SK-N-SH (cell line): ENCODE measurements around the gene FRMD6.

Source experiments
- CHD2 ChIP-seq: fragments of 150-350 bp; IDR thresholded peaks from 2 replicates; pipeline ENCODE4 v1.6.1; 2018; ENCODE audit warnings: low read length; ENCODE audit not compliant: partially characterized antibody
- EP300 ChIP-seq, 2 experiments: IDR thresholded peaks; 2 replicates each; pipeline versions ENCODE4 v1.4.0 to v1.6.1; 2012; ENCODE audit warnings: borderline replicate concordance in 1 of 2, low read depth in 1 of 2, low read length in 1 of 2
- EZH2phosphoT487 ChIP-seq: fragments of 200-600 bp; sonication (generic); IDR thresholded peaks from 2 replicates; pipeline ENCODE4 v1.6.1; 2017; ENCODE audit warnings: low read depth, mixed run types, mild to moderate bottlenecking, antibody characterized with exemption, moderate library complexity, borderline replicate concordance
- FOXJ3 ChIP-seq: sonication (generic); formaldehyde crosslinking; IDR thresholded peaks from 2 replicates; pipeline ENCODE4 v1.5.1; 2020; ENCODE audit warnings: mild to moderate bottlenecking, missing genetic modification reagents
- GABPA ChIP-seq: IDR thresholded peaks from 2 replicates; pipeline ENCODE4 v1.4.0; 2012; ENCODE audit warnings: low read depth, mild to moderate bottlenecking
- POLR2AphosphoS5 ChIP-seq: IDR thresholded peaks from 2 replicates; pipeline ENCODE4 v1.6.1; 2012; ENCODE audit warnings: low read depth, low read length
- RCOR1 ChIP-seq: fragments of 150-350 bp; IDR thresholded peaks from 2 replicates; pipeline ENCODE4 v1.6.1; 2017; ENCODE audit warnings: antibody characterized with exemption, low read length
- RFX5 ChIP-seq: IDR thresholded peaks from 2 replicates; pipeline ENCODE4 v1.6.1; 2012; ENCODE audit warnings: mild to moderate bottlenecking, improper control_type of control experiment, low read length
- SIN3A ChIP-seq: IDR thresholded peaks from 2 replicates; pipeline ENCODE4 v1.6.1; 2012; ENCODE audit warnings: low read depth, mild to moderate bottlenecking, low read length, moderate library complexity, borderline replicate concordance
- USF1 ChIP-seq: IDR thresholded peaks from 2 replicates; pipeline ENCODE4 v1.4.0; 2012; ENCODE audit warnings: low read depth, borderline replicate concordance
- TF ChIP-seq, protein P1 (sequence below): fragments of 200-600 bp; sonication (generic); IDR thresholded peaks from 2 replicates; pipeline ENCODE4 v1.6.1; 2017; ENCODE audit warnings: antibody characterized with exemption, mild to moderate bottlenecking, moderate library complexity
- TF ChIP-seq, protein P2 (sequence below): IDR thresholded peaks from 2 replicates; pipeline ENCODE4; 2012

DNA sequence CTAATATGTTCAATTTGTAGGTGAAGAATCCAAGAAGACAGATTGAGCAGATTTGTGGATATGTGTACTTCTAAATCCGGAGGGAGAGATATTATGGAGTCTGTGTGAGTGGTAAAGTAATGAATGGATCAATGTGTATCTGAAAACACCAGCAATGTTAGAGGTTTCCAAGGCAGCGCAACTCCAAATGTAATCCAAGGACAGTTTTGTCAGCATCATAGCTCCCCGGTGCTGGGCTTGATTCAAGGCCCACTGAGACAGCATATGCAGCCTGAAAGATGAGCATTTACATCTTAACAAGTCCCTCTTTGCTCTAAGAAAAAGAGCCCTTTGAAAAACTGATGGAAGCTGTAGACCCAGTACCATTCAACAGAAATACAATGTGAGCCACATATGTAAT lies 38.3 kb upstream of the FRMD6 start:
- TF ChIP-seq USF1 (no peak), GABPA (no peak), SIN3A (no peak), POLR2AphosphoS5 (no peak), EP300 (IDR thresholded peaks at IDR 0.05; ENCODE audit: borderline replicate concordance in 1 of 2, low read depth in 1 of 2, low read length in 1 of 2) (no peak), FOXJ3 (no peak), RCOR1 (no peak), CHD2 (no peak), RFX5 (no peak), EZH2phosphoT487 (no peak)
- TF ChIP-seq, protein P1, sequence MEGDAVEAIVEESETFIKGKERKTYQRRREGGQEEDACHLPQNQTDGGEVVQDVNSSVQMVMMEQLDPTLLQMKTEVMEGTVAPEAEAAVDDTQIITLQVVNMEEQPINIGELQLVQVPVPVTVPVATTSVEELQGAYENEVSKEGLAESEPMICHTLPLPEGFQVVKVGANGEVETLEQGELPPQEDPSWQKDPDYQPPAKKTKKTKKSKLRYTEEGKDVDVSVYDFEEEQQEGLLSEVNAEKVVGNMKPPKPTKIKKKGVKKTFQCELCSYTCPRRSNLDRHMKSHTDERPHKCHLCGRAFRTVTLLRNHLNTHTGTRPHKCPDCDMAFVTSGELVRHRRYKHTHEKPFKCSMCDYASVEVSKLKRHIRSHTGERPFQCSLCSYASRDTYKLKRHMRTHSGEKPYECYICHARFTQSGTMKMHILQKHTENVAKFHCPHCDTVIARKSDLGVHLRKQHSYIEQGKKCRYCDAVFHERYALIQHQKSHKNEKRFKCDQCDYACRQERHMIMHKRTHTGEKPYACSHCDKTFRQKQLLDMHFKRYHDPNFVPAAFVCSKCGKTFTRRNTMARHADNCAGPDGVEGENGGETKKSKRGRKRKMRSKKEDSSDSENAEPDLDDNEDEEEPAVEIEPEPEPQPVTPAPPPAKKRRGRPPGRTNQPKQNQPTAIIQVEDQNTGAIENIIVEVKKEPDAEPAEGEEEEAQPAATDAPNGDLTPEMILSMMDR = no peak
- TF ChIP-seq, protein P2, sequence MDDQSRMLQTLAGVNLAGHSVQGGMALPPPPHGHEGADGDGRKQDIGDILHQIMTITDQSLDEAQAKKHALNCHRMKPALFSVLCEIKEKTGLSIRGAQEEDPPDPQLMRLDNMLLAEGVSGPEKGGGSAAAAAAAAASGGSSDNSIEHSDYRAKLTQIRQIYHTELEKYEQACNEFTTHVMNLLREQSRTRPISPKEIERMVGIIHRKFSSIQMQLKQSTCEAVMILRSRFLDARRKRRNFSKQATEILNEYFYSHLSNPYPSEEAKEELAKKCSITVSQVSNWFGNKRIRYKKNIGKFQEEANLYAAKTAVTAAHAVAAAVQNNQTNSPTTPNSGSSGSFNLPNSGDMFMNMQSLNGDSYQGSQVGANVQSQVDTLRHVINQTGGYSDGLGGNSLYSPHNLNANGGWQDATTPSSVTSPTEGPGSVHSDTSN = no peak
